ENCODE results near the gene B3GAT1.

The B3GAT1 gene

GRCh38 chr11:134394311-134394710 is 17.7 kb downstream of the B3GAT1 start:
- Histone ChIP-seq H3K27ac (ENCODE audit: low read length) (no peak overlapping the region), H2AFZ (ENCODE audit: low read length) (no peak overlapping the region), H3K9me3 (replicated peaks; ENCODE audit: insufficient read depth, low read length) (no peaks in the 10 kb centered on the region), H3K4me1 (ENCODE audit: low read length) (no peaks in the 10 kb centered on the region), H4K20me1 (ENCODE audit: insufficient read depth, low read length) (no peaks in the 10 kb centered on the region), H3K9ac (ENCODE audit: low read length) (no peak overlapping the region), H3K4me2 (ENCODE audit: low read depth, low read length) (no peak overlapping the region), H3K27me3 (replicated peaks; ENCODE audit: insufficient read depth, low read length) (no peaks in the 10 kb centered on the region), H3F3A (ENCODE audit: insufficient read depth, low read length) (no peaks in the 10 kb centered on the region), H3K4me3 (ENCODE audit: low read length) (no peak overlapping the region), H3K79me2 (ENCODE audit: low read length) (no peaks in the 10 kb centered on the region), H3K9me2 (replicated peaks; ENCODE audit: insufficient read depth, low read length) (no peaks in the 10 kb centered on the region), H3K36me3 (replicated peaks; ENCODE audit: insufficient read depth, low read length) (no peaks in the 10 kb centered on the region)
- TF ChIP-seq EZH2 (optimal IDR thresholded peaks at IDR 0.05; ENCODE audit: low read depth, low read length) (no peak), EZH2phosphoT487 (IDR thresholded peaks at IDR 0.05; ENCODE audit: low read length) (no peak)
- TF ChIP-seq, protein P1, sequence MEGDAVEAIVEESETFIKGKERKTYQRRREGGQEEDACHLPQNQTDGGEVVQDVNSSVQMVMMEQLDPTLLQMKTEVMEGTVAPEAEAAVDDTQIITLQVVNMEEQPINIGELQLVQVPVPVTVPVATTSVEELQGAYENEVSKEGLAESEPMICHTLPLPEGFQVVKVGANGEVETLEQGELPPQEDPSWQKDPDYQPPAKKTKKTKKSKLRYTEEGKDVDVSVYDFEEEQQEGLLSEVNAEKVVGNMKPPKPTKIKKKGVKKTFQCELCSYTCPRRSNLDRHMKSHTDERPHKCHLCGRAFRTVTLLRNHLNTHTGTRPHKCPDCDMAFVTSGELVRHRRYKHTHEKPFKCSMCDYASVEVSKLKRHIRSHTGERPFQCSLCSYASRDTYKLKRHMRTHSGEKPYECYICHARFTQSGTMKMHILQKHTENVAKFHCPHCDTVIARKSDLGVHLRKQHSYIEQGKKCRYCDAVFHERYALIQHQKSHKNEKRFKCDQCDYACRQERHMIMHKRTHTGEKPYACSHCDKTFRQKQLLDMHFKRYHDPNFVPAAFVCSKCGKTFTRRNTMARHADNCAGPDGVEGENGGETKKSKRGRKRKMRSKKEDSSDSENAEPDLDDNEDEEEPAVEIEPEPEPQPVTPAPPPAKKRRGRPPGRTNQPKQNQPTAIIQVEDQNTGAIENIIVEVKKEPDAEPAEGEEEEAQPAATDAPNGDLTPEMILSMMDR (IDR thresholded peaks at IDR 0.05; ENCODE audit: low read length) = no peak
- DNase-seq = no peak

GRCh38 chr11:134393638-134394037 is 18.4 kb downstream of the B3GAT1 start:
- no peak overlapping the region for H2AFZ ChIP-seq (ENCODE audit: low read length)
- H3K27ac ChIP-seq (ENCODE audit: low read length) = no peak overlapping the region
- H3K4me3 ChIP-seq (ENCODE audit: low read length) = no peak overlapping the region
- H3K36me3 ChIP-seq (replicated peaks; ENCODE audit: insufficient read depth, low read length) = no peaks in the 10 kb centered on the region
- DNase-seq = no peak
- H3K9me3 ChIP-seq (replicated peaks; ENCODE audit: insufficient read depth, low read length) = no peaks in the 10 kb centered on the region
- H3K79me2 ChIP-seq (ENCODE audit: low read length) = no peaks in the 10 kb centered on the region
- H3F3A ChIP-seq (ENCODE audit: insufficient read depth, low read length) = no peaks in the 10 kb centered on the region
- no peaks in the 10 kb centered on the region for H3K4me1 ChIP-seq (ENCODE audit: low read length)
- no peaks in the 10 kb centered on the region for H3K9me2 ChIP-seq (replicated peaks; ENCODE audit: insufficient read depth, low read length)
- TF ChIP-seq, protein P1 (IDR thresholded peaks at IDR 0.05; ENCODE audit: low read length) = no peak
- no peak for TF ChIP-seq EZH2 (optimal IDR thresholded peaks at IDR 0.05; ENCODE audit: low read depth, low read length)
- no peak for TF ChIP-seq EZH2phosphoT487 (IDR thresholded peaks at IDR 0.05; ENCODE audit: low read length)
- no peak overlapping the region for H3K9ac ChIP-seq (ENCODE audit: low read length)
- no peaks in the 10 kb centered on the region for H4K20me1 ChIP-seq (ENCODE audit: insufficient read depth, low read length)
- no peak overlapping the region for H3K4me2 ChIP-seq (ENCODE audit: low read depth, low read length)
- H3K27me3 ChIP-seq (replicated peaks; ENCODE audit: insufficient read depth, low read length) = no peaks in the 10 kb centered on the region

DNA sequence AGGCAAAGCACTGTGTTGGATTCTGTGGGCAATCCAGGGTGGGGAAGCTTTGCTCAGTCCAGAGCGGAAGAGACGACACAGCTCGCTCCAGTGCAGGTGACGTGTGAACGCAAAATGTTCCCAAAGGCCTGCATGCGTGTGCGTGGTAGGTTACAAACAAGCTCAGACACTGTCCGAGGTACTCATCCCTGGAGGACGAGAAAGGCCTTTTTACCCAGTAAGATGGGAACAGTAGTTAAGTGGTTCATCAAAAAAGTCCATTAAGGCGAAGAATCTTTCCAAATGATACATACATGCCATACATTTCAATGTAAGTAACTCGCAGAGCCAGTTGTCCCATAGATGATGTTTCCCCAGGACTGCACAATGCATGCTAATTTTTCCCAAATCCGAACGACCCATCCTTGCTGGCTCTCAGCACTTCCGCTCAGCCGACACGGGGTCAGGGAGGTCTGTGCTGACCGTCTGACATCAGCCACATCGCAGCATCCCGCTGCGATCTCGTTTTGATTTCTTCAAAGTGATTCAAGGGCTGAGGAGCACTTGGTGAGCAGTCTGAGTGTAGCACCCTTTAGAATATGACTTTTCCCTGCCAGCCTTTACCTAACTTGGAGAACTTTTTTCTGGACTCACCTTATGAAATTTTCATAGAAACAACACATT is 19.0 kb downstream of the B3GAT1 start:
- H3F3A ChIP-seq (ENCODE audit: insufficient read depth, low read length) = no peaks in the 10 kb centered on the region
- H3K9me3 ChIP-seq (replicated peaks; ENCODE audit: insufficient read depth, low read length) = no peaks in the 10 kb centered on the region
- H3K4me1 ChIP-seq (ENCODE audit: low read length) = no peaks in the 10 kb centered on the region
- H4K20me1 ChIP-seq (ENCODE audit: insufficient read depth, low read length) = no peaks in the 10 kb centered on the region
- H3K4me3 ChIP-seq (ENCODE audit: low read length) = no peak overlapping the region
- no peak for TF ChIP-seq EZH2phosphoT487 (IDR thresholded peaks at IDR 0.05; ENCODE audit: low read length)
- no peak for TF ChIP-seq EZH2 (optimal IDR thresholded peaks at IDR 0.05; ENCODE audit: low read depth, low read length)
- TF ChIP-seq, protein P1 (IDR thresholded peaks at IDR 0.05; ENCODE audit: low read length) = no peak
- no peak overlapping the region for H3K27ac ChIP-seq (ENCODE audit: low read length)
- H3K36me3 ChIP-seq (replicated peaks; ENCODE audit: insufficient read depth, low read length) = no peaks in the 10 kb centered on the region
- DNase-seq = no peak
- H3K9ac ChIP-seq (ENCODE audit: low read length) = no peak overlapping the region
- H3K4me2 ChIP-seq (ENCODE audit: low read depth, low read length) = no peak overlapping the region
- no peak overlapping the region for H2AFZ ChIP-seq (ENCODE audit: low read length)
- H3K79me2 ChIP-seq (ENCODE audit: low read length) = no peaks in the 10 kb centered on the region
- H3K9me2 ChIP-seq (replicated peaks; ENCODE audit: insufficient read depth, low read length) = no peaks in the 10 kb centered on the region
- H3K27me3 ChIP-seq (replicated peaks; ENCODE audit: insufficient read depth, low read length) = no peaks in the 10 kb centered on the region
